Fibroblast of lung (primary cell): ENCODE results near the gene CEBPE.

Source experiments
- CTCF ChIP-seq, 2 donors: IDR thresholded peaks in 1 of 2; conservative IDR thresholded peaks in 1 of 2; 1 replicate in 1 of 2; 2 replicates in 1 of 2; pipeline ENCODE4 v1.5.1; 2011 to 2012; ENCODE audit warnings: low read length in 2 of 2, control low read depth in 1 of 2, inconsistent platforms in 1 of 2, low read depth in 1 of 2, mild to moderate bottlenecking in 1 of 2
- EZH2 ChIP-seq: IDR thresholded peaks from 2 replicates; pipeline ENCODE4 v1.5.1; 2012; ENCODE audit warnings: low read length, control low read depth, mild to moderate bottlenecking; ENCODE audit errors: missing control alignments

DNA sequence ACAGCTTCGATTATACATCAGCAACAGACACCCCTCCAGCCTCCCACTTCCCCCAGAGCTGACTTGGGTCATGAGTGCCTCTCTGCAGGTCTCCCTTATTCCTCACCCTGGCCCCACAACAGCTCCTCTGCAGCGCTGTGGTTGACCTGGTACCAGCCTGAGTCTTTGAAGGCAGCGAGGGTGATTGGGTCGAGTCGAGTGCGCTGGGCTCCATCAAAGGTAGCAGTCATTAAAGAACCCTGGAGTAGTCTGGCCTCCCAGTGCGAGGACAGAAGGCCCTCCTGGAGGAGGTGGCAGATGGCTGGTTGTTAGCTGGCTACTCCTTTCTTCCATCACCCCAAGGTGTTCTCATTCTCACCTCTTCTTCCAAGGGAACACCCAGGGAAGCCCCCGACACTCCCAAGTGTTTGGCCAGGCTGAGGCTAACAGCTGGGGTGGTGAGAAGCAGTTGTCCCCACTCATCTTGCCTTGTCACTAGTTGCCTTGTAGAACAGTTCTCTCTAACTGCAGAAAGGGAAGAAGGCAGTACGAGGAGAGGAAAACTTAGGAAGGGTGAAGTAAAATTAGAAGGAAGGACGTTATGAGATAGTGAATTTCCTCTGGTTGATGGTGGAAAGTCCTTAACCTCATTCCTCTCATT lies 16.9 kb downstream of the CEBPE start:
- no peak for TF ChIP-seq EZH2
- TF ChIP-seq CTCF (conservative IDR thresholded peaks at IDR 0.05 in 1 of 2, IDR thresholded peaks at IDR 0.05 in 1 of 2; ENCODE audit: low read depth in 1 of 2, low read length in 2 of 2): no peak
